ENCODE measurements around the gene CDKN2AIPNL.

CDKN2AIPNL gene, protein sequence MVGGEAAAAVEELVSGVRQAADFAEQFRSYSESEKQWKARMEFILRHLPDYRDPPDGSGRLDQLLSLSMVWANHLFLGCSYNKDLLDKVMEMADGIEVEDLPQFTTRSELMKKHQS

DNA sequence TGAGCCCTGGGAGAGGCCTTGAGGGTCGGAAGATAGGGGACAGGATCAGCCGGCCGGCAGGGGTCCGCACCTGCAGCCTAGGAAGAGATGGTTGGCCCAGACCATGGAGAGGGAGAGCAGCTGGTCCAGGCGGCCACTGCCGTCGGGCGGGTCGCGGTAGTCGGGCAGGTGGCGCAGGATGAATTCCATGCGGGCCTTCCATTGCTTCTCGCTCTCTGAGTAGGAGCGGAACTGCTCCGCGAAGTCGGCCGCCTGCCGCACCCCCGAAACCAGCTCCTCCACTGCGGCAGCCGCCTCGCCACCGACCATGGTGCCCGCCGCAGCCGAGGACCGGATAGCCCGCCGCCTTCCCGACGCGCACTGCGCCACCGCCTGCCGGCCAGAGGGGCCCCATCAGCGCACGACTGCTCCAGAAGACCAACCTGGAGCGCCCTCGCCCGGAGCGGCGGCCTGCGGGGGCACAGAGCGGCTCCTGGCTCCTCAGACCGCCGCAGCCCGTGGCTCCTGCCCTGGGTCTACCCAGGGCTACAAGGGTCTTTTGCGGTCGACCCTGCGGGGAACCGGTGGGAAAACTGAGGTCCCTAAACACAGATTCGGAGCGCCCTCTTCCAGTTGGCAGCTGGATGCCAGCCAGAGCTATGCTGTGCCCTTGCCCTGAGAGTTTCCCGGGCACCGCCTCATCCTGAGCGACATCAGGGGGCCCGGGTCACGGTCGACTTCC, at the start of gene CDKN2AIPNL:
Gene CDKN2AIPNL (minus strand): TSS at position 336 of the 721 bp plus-strand sequence. CDS start 27 bp downstream, at position 309.
- peak; percentile 92 for DNase-seq (ENCODE audit: low spot score)

DNA sequence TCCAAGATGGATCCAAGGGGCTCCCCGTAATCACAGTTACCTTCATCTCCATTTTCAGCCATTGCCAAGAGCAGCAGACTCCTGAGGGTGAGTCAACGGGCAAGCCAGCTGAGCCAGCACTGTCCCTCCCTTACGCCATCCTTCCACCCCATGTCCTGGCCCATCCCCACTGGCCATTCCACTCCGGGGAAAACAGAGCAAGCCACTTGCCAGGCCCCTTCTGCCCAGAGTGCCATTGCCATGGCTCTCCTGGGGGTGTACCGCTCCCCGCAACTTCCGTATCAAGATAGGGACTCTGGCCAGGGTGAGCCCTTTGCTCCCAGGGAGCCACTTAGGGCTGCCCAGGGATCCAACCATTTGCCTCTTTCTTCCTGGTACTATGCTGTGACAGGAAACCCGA, 48.9 kb upstream of the CDKN2AIPNL start:
- no peak for DNase-seq (ENCODE audit: low spot score)

DNA sequence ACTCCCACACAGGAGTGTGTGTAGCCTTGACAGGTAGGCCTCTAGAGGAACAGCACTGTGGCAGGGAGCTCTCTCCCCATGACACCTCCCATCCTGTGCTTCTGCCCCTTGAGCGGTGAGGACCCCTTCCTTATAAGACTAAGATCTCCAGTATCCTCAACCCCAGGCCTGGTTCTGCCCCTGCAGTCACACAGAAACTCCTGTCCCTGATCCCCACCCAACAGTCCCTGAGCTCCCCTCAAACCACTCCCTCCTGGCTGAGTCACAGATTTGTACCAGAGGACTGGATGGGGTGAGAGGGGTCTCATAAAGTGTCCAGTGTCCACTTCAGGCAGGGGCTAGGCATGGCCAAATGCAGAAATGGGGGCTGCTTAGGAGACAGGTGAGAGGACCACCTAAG, 47.8 kb upstream of the CDKN2AIPNL start:
- no peak for DNase-seq (ENCODE audit: low spot score)

DNA sequence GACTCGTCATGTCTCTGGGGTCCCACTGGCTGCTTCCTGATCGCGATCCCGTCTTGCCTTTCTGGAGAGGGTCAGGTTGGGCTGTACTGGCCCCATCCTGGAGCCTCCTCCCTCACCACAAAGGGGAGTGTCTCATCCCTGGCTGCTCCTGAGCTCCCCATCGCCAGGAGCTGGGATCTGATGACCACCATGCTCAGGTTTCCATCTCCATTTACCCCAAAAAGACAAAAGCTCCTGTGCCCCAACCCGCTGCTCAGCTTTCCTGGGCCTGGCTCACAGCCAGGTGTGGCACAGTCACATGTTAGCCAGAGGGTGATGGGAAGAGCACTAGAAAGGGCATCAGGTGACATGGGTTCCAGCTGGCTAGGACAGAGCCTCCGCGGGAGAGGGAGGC, 47.3 kb upstream of the CDKN2AIPNL start:
- no peak for DNase-seq (ENCODE audit: low spot score)

DNA sequence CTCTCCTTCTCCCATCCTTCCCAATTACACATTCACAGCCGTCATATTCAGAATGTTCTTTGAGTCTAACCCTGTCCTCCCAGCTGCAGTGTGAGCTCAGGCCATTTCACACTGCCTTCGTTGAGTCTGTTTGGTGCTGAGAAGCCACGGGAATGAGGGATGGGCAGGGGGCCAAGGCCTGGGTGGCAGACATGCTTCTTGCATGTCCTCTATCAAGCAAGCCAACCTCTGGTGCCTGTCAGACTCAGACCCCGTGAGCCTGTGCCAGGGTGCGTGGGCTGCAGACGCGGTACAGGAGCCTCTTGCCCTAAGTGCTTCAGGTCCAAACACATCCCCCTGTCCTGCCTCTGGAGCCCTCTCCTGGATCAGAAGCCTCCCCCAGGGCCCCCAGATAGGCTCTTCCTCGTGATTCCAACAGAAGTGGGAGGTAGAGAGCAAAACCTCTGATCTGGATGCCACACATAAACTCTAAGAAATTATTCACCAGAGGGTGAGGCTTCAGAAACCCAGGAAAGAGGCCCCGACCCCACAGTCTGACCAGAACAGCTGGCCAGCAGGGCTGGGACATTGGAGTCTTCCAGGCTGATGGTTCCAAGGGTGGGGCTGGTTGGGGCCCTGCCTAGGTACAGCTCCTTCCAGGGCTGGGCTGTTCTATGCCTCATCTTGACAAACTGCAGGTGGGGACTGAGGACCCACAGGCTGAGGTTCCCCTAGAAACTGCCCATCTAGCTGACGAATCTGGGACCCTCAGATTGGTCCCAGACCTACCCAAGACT, 46.7 kb upstream of the CDKN2AIPNL start:
- DNase-seq (ENCODE audit: low spot score), result no peak

DNA sequence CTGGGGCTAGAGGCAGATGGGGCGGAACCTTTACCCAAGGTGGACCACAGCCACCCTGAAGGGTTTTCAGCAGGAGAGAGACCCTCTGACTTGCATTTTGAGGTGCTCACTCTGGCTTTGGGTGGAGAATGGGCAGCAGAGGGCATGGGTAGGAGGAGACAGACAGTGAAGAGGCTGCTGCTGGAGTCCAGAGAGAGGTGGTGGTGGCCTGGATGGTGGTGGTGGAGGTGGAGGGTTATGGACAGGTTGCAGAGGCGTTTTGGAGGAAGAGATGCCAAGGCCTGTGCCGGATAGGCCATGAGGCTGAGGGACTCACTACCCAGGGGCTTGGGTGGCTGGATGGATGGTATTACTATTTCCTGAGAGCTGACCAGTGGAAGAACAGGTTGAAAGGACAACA, 46.1 kb upstream of the CDKN2AIPNL start:
- no peak for DNase-seq (ENCODE audit: low spot score)

DNA sequence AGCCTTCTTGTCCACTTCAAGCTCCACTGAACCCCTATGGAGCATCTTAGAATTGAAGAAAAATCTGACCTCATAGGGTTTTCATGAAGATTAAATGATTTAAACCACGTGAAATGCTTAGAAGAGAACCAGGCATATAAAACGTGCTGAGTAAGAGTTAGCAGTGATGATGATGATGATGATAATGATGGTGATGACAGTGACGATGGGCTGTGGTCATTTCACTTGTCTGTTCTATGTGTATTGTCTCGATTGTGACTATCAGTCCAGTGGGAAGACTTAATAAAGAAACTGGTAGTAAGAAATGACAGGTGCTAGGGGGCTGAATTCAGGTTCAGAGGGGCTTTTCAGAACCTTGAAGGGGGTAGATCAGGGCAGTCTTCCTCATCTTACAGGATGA, 45.1 kb upstream of the CDKN2AIPNL start:
- DNase-seq (ENCODE audit: low spot score), result no peak

DNA sequence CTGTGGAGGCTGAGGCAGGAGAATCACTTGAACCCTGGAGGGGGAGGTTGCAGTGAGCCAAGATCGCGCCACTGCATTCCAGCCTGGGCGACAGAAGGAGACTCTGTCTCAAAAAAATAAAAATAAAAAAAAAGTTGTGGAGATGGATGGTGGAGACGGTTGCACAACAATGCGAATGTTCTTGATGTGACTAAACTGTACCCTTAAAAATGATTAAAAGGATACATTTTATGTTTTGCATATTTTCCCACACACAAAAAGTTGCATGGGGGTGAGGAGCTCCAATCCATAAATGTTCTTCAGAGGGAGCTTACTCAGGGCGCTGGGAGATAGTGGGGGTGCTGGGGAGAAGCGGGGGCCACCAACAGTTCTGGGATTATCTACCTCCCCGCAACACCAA, 43.8 kb upstream of the CDKN2AIPNL start:
- no peak for DNase-seq (ENCODE audit: low spot score)

DNA sequence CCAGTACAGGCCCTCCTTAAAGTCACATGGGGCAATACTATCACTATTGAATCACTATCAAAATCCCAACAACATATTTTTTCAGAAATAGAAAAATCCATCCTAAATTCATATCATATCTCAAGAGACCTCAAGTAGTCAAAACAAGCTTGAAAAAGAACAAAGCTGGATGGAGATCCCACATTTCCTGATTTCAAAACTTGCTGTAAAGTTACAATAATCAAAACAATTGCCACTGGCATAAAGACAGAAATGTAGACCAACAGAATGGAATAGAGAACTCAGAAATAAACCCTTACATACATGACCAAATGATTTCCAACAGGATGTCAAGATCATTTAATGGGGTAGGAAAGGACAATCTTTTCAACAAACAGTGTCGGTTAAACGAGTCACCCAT, 41.3 kb upstream of the CDKN2AIPNL start:
- DNase-seq (ENCODE audit: low spot score), result no peak

DNA sequence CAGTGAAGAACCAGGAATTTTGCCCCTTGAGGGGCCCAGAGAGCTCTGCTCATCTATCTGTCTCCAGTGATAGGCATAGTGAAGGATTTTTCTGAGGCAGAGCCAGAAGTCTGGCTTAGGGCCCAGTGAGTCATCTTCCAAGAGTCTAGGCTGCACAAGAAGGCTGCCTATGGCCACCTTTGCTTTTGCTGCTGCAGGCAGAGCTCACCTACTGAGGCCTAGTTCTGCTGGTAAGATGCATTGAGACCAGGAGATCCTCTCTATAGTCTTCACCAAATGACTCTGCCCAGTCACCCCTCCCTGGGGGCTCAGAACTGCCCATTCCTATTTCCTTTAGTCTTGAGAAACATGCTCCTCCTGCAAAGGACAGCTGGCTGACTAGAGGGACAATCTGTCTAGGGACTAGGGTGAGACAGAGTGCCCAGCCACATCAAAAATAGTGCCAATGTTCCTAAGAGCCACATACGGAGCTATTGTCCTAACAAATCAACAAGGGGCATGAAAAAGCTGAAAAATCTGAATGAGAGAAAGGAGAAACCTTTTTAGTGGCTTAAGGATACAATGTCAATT, 40.3 kb upstream of the CDKN2AIPNL start:
- no peak for DNase-seq (ENCODE audit: low spot score)

DNA sequence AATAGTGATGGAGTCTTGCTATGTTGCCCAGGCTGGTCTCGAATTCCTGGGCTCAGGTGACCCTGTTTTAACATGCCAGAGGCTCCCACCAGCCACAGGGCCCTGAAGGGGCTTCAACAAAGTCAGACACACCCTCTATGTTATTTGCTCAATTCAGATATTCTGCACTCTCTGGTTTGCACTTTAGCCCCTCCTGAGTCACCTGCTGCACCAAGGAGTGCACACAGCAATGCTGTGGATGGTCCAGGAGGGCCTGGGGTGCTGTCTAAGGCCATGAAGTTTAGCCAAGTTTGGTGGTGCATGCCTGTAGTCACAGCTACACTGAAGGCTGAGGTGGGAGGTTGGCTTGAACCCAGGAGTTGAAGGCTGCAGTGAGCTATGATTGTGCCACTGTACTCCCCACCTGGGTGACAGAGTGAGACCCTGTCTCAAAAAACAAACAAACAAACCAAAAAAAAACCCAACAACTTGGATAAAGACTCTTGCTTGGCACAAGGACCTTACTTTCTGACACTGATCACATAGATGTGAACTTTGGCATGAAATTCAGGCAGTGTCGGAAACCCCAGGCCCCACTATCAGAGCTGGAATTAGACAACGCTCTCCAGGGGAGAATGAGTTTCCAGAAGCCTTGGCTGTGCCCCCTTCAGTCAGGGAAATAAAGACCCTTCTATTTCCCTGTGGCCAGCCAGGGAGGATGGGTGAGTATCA, 39.7 kb upstream of the CDKN2AIPNL start:
- DNase-seq (ENCODE audit: low spot score), result no peak

DNA sequence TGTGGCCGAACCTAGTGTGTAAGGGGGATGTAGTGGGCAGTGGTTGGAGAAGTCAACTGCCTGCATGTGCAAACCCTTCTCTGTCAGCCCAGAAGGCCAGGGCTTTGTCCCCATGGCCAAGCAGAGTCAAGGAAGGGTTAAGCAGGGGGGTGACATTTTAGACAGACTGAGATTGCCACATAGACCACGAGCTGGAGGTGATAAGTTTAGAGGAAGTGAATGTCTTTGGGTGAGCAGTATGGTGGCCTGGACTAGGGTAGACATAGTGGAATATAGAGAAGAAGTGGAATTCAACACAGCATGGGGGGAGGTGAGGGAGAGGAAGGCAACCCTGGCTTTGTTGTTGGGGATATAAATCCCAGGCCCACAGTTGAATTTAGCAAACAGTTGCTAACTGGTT, 38.7 kb upstream of the CDKN2AIPNL start:
- no peak for DNase-seq (ENCODE audit: low spot score)

DNA sequence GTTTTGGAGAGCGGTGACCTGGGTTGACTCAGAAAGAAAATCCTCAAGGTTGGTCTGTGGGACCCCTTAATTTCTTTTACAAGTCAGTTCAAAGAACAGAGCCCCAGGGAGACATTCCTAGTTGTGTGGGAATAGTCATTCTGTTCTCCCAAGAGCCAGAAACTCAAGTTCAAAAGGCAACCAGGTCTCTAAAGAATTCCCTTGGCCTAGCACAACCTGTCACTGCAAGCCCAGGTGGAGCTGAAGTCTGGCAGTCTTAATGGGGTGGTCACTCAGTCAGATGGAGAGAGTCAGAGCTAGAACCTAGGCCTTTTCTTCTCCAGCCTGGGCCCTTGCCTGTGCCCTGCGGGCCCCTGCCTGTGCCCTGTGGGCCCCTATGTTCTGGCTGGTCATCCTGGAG, 37.5 kb upstream of the CDKN2AIPNL start:
- DNase-seq (ENCODE audit: low spot score), result no peak

DNA sequence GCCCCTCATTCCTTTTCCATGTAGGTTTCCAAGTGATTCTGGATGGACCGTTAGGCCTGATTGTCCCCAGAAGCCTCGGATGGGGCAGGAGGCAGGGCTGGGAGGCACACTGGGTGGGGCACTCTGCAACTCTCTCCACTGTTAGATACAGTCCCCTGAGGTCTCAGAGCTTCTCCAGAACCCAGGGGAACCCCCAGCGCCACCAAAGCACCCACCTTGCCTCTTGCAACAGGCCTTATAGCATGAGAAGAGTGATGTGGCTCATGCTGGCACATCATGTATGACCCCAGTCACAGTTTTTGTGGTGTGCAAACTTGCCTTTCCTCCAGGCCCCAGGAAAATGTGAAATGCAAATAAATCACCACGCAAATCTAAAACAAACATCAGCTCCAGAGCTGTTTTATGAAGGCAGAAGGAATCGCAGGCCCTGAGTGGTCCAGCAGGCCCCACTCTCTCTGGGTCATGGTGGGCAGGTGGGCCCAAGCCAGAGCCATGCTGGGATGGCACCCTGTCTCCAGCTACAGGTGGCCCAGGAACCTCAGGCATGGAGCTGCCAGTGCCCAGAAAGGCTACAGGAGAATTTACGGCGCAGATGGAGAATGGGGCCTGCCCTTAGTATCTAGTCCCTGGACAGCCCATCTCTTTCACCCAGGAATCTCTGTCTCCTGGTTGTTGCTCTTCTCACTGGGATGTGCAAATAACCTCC, 36.3 kb upstream of the CDKN2AIPNL start:
- no peak for DNase-seq (ENCODE audit: low spot score)

DNA sequence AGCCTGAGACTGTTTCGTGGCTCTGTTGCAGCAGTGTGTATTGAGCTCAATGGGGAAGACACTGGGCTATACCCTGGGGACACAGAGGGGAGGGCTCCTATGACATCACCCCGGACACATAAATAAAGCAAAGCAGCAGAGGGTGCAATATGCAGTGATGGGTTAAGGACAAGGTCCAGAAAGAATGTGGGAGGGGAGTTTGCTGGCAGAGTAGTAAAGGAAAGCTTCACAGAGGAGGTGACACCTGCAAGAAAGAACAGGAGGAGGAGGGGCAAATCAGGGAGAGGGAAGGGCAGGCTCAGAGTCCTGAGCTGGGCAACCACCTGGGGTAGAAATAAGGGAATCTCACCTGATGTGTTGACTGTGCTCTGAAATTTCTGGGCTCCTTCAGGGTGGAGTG, 35.3 kb upstream of the CDKN2AIPNL start:
- no peak for DNase-seq (ENCODE audit: low spot score)

DNA sequence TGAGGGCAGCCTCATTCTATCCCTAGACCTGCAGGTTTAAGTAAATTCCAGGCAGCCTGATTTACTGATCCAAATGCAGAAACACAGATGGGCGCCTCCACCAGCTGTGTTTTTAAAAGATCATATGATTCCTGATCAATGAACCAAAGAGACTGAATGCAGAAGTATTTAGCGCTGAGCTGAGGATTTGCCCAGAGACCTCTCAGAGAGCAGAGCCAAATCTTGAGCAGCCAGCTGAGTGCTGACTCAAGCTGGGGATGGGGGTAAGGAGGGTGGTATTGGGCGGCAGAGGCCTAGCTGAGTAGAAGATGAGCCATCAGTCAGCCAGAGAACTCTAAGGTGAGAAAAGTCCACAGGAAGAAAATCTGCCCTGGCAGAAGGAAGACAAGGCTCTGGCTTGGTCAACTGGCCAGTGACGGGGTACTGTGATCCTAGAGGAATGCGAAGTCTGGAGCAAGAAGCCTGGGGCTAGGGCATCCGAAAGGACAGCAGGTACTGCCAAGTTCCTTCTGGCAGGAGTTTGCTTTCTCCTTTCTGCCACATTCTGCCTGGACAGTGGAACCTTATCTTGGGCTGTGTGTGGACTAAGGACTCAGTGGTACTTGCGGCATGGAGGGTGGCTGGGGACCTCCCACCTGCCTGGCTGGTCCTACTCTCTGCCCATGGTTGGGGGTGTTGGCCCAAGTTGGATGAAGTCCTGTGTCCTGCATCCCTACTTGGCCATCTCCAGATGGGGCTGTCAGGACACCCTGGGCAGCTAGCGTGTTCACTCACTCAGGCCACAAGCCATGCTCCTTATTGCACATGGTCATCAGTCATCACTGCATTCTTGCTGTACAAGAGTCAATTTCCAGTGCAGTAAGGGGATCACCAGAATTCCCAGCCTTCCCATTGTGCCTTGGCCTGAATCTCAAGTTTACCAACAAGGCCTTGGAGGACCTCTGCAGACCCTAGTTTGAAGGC, 34.5 kb upstream of the CDKN2AIPNL start:
- no peak for DNase-seq (ENCODE audit: low spot score)

DNA sequence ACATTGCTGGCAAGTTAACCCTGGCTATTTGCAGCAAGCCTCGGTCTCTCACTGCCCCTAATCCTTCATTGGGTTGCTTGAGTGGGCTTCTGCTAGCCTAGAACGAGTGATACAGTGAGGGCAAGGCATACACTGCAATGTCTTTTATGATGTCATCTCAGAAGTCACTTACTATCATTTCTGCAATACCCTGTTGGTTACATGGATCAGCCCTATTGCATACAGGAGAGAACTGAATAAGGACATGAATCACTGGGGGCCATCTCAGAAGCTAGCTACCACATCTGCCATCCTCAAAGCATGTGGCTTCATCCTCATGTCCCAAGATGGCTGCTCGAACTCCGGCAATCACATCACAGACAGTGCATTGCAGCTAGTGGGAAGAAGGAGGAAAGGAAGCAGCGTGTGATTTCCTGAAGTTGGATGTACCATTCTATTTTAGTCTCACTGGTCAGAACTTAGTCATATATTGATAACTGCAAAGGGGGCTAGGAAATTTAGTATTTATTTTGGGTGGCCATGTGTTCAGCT, 33.3 kb upstream of the CDKN2AIPNL start:
- DNase-seq (ENCODE audit: low spot score), result no peak

DNA sequence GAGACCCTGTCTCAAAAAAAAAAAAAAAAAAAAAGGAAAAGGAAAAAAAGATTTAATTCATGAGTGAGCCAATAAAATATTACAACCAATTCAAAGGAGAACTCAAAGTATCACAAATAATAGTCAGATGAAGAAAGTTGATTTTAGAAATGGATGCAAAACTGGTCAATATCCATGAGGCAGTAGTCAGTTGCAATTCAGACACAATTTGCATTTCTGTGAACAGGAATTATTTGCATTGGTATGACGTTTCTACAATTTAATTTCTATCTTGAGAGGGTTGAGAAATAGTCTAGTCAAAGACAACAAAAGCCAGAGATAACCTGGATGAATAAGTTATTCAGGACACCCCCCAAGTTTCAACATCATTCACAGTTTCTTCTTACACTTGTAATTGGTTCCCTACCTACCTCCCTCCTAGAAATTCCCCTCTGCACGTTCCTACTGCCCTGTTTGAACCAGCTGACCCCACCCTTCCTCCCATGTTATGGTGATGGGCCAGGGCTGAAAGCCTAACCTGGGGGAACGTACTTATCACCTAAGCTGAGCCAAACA, 28.6 kb upstream of the CDKN2AIPNL start:
- no peak for DNase-seq (ENCODE audit: low spot score)

DNA sequence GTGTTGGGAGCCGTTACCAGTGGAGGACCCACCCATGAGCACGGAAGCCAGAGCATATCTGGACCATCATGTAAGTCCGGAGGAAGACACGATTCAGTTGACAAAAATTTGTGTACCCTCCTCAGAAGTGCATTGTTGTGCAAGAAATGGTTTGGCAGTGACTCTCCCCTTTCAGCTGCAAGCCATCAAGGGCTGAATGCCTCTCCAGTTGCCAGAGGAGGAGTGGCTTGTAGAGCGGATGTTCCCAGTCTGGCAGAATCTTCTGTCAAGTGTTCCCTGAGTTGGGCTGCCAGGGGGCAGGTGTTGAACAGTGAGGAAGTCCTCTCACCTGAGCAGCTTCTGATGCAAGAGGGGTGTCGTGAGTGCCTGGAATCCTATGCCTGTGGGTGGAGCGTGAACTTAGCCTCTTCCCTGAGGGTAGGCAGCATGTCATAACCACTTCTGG, 27.6 kb upstream of the CDKN2AIPNL start:
- no peak for DNase-seq (ENCODE audit: low spot score)

DNA sequence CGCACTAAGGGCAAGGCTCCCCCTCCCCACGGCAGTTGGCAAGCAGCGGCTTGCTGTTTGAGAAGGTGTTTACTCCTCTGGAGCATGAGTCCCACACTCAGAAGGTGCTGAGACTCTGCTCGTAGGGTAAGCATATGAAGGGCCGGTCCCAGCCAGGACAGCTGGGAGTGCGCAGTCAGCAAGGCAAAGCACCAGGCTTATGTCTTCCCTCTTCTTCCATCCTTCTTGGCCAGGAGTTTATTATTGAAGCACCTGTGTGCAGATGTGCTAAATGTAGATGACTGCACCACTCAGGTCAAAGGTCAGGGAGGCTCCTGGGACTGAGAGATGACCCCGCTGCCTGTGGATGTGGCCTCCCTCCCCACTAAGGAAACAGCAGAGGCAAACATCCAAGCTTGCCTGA, 27.0 kb upstream of the CDKN2AIPNL start:
- no peak for DNase-seq (ENCODE audit: low spot score)
